Pulmonary artery endothelial cell (primary cell): ENCODE measurements around the gene FOXN3. TPM values are rescaled to one million over a fixed set of nuclear protein-coding genes. Genes with fewer than 3 reads are reported as not detected.
A peak's percentile ranks its signal among the peaks of the same experiment; 100 is the strongest.

ENCODE experiments used
- DNase-seq: peaks from one replicate; pipeline ENCODE4 v3.0.0-alpha.2; 2011; ENCODE audit warnings: low read depth, low spot score
- total RNA-seq: library from RNA; depleted of rRNA; stranded (reverse); fragments of >200 nt; gene quantifications from 2 replicates; pipeline ENCODE4 v1.2.3, GENCODE V29; 2014

Gene FOXN3, protein sequence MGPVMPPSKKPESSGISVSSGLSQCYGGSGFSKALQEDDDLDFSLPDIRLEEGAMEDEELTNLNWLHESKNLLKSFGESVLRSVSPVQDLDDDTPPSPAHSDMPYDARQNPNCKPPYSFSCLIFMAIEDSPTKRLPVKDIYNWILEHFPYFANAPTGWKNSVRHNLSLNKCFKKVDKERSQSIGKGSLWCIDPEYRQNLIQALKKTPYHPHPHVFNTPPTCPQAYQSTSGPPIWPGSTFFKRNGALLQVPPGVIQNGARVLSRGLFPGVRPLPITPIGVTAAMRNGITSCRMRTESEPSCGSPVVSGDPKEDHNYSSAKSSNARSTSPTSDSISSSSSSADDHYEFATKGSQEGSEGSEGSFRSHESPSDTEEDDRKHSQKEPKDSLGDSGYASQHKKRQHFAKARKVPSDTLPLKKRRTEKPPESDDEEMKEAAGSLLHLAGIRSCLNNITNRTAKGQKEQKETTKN
- 14.2 and 28.3 TPM in 2 replicates for total RNA-seq

- DNase-seq = peak; percentile 73
Measured at GRCh38 chr14:89417091-89417464, at the start of gene FOXN3. Gene FOXN3 (minus strand): TSS chr14:89417233. CDS start chr14:89412476, 4,757 bp downstream.

GRCh38 chr14:89466484-89466883, 49.5 kb upstream of the FOXN3 start:
- no peak for DNase-seq

GRCh38 chr14:89465876-89466275, 48.8 kb upstream of the FOXN3 start:
- DNase-seq = no peak

DNA sequence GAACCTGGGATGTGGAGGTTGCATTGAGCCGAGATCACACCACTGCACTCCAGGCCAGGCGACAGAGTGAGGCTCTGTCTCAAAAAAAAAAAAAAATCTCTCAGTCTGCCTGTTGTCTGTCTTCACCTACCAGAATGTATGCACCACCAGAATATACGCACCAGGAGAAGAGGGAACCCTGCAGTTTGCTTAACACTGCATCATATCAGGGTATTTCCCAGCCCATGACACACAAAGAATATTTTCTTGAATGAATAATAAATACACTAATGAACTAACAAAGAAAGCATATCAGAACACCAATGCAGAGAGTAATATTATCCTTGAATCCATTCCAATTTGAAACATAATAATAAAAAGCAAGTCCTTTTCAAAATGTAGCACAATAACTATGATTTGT, 44.2 kb upstream of the FOXN3 start:
- DNase-seq = no peak

DNA sequence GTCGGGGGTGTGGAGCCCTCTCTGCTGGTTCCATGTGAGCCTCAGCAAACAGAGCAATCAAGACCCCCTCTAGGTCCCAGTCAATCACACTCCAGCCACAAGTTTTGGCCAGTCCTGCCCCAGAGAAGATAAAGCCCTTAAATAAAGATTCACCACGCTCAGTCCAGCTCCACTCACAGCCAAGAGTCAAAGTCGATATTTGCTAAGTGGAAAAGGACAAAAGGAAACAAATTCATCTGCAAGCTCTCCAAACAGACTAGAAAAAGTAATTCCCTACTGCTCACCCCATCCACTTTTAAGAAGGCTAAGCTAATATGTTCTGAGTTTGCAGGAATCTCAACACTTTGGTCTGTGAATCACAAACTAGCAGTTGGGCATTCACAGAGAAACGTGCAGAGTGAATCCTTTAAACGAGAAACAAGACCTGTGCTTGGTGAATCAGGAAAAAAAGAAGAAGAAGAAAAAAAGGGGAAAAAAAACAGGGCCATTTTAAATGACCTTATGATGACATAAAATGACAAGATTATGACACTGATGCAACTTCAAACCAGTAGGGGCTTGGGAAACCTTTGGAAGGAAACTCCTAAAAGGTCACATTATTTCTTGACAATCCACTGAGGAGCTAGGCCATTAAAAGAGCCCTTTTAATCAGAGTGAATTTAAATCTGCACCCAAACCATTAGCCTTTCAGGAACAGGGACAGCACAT, 41.8 kb upstream of the FOXN3 start:
- no peak for DNase-seq

DNA sequence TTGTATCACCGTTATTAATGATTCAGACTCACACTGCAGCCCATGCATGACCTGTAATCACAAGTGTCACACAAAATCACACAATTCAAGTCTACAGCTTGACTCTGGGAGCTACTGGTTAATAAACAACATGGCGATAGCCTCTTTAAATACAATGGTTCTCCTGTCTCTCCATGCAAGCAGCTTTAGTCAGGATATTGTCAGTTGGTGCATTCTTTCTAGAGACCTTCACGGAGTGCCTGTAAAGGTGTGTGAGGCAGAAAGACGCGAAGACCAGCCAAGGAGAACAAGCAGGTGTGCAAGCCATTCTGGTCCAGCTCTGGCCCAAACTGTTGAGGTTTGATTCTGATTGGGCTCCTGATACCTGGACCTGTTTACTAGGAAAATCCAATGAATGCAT, 40.0 kb upstream of the FOXN3 start:
- no peak for DNase-seq

DNA sequence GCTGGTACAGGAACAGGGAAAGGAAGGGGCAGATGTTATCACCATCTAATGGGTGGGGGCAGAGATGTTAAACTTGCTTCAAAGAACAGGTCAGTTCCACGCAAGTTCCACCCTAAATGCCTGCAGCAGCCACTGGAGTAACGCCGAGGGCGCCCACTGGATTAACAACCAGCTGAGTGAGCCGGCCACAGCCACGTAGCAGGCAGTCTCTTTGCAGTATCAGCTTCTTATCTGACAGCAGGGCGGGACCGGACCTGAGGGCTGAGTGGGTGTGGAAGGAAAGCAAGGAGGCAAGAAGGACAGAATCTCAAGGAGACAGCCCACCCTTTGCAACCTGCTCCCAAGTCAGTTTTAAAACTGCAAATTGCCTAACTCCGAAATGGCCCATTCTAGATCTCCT, 38.4 kb upstream of the FOXN3 start:
- no peak for DNase-seq

- DNase-seq = no peak
Measured at GRCh38 chr14:89454996-89455395, 38.0 kb upstream of the FOXN3 start.

GRCh38 chr14:89452281-89452680, 35.2 kb upstream of the FOXN3 start:
- DNase-seq = no peak

DNA sequence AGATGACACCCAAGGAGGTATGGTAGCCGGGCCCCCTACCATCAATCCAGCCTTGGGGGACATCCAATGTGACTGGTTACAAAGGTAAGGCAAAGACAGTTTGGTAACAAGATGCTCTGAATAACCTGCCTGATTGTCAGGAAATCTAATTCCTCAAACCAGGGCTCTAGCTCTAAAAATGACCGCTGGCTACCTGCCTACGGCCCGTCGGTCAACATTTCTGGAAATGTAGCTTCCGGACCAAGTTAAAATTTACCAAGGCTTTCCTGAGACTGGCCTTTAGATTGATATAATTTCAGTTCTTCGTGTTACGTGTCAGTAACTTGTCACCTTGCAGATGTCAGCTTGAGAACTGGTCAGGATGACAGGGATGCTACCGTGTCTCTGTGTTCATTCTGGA, 34.2 kb upstream of the FOXN3 start:
- DNase-seq = no peak

DNA sequence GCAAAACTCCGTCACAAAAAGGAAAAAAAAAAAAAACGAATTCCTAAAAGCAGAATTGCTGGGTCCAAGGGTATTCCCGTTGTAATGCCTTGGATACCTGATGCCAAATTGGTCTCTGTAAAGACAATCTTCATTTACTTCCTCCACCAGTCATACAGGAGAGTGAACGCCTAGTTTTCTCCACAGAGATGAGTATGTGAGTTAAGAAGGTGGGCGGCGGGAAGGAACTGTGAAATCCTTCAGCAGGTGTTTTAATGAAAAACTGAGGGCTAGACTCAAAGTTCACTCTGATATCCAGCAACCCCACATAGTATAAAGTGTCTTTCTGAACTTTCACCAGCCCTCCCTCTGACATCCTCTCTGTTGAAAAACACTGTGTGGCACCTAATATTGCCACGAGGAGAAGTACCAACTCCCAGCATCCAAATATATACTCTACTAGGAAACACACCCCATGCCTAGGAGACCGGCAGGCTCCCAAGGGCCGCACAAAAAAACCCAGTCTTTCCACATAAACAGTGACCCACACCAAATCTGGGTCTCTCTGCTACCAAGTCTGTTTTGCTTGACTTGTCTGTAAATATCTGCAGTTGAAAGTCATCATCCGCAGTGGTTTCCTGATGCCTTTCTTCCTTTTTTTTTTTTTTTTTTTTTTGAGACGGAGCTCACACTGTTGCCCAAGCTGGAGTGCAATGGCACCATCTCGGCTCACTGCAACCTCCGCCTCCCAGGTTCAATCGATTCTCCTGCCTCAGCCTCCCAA, 30.3 kb upstream of the FOXN3 start:
- no peak for DNase-seq

GRCh38 chr14:89445273-89445973, 28.4 kb upstream of the FOXN3 start:
- no peak for DNase-seq

DNA sequence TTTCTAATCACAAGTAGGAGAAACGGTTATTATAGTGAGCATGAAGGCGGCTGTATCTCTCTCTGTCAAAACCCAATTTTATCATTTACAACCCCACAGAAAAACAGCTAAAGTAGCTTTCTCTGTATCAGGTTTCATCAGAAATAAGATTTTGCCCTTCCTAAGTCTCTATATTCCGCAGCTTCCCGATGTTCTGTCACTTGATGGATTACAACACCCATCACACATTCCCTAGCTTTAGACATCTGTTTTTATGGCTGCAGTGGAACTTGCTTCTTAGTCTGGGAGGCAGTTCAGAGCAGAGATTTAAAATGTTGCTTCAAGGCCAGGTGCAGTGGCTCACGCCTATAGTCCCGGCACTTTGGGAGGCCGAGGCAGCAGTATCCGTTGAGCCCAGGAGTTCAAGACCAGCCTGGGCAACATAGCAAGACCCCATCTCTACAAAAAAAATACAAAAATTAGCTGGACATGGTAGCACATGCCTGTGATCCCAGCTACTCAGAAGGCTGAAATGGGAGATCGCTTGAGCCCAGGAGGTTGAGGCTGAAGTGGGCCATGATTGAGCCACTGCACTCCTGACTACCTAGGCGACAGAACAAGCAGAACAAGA, 27.6 kb upstream of the FOXN3 start:
- DNase-seq = no peak

DNA sequence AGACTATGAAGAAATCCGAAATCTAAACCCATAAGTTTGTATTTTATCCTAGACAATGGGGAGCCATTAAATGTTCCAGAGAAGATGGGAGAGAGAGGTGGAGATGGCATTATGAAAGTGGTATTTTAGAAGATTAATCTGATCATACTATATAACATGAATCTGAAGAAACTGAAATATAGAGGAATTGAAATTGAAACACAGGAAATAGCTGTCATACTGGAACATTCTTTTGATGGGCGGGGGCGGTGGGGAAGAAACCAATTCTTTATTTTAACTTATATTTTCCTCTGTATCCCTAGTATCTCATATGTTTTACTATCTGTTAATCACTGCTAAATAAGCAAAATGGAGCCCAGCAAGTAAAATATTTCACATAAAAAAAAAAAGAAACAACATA, 27.0 kb upstream of the FOXN3 start:
- no peak for DNase-seq

- DNase-seq = no peak
Measured at GRCh38 chr14:89443042-89443629, 26.1 kb upstream of the FOXN3 start.

DNA sequence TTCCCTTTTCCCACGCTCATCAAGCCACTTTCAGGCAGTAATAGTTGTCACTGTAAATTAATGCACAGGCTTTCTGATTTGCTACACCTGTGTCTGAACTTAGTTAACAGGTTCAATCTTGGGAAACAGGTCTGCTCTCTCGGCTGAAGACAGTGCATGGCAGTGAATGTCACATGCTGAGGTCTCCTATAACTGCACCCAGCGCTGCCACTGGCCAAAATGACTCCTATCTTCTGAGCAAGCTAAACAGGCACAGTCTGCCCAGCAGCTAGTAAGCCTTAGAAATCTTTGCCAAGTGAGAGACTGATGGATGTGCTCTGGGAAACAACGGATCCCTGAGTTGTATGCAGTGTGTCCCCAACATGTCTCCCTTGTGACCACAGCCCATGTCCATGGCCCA, 25.2 kb upstream of the FOXN3 start:
- DNase-seq = no peak

- no peak for DNase-seq
Measured at GRCh38 chr14:89440986-89441909, 24.2 kb upstream of the FOXN3 start.

GRCh38 chr14:89435892-89436656, 19.0 kb upstream of the FOXN3 start:
- no peak for DNase-seq

- DNase-seq = no peak
Measured at GRCh38 chr14:89435492-89435891, 18.5 kb upstream of the FOXN3 start.
